HG03378 (cell line): ENCODE measurements around the gene CNBP.
A peak's percentile ranks its signal among the peaks of the same experiment; 100 is the strongest.

ENCODE experiments used
- ATAC-seq: cut with Tn5 transposase; IDR thresholded peaks from one replicate; pipeline ENCODE4 v1.9.1; 2021; ENCODE audit warnings: mild to moderate bottlenecking, moderate library complexity; ENCODE audit not compliant: unreplicated experiment

Gene CNBP

GRCh38 chr3:129132097-129132866 lies 51.4 kb downstream of the CNBP start:
- no peak for ATAC-seq

- no peak for ATAC-seq
Measured at GRCh38 chr3:129131465-129132088, 52.1 kb downstream of the CNBP start.

- ATAC-seq: no peak
Measured at GRCh38 chr3:129130291-129130813, 53.3 kb downstream of the CNBP start.

GRCh38 chr3:129128357-129129155 lies 55.1 kb downstream of the CNBP start:
- no peak for ATAC-seq

GRCh38 chr3:129126726-129127280 lies 56.9 kb downstream of the CNBP start:
- no peak for ATAC-seq

GRCh38 chr3:129123314-129124060 lies 60.2 kb downstream of the CNBP start:
- no peak for ATAC-seq

GRCh38 chr3:129122412-129123011 lies 61.2 kb downstream of the CNBP start:
- ATAC-seq: no peak

GRCh38 chr3:129121792-129122411 lies 61.8 kb downstream of the CNBP start, which contains the start of gene RAB43:
Gene RAB43, minus strand, starts transcription at chr3:129121804. Its CDS starts 315 bp downstream, at chr3:129121489.
- ATAC-seq: no peak

- ATAC-seq: no peak
Measured at GRCh38 chr3:129121016-129121791, 62.5 kb downstream of the CNBP start.

GRCh38 chr3:129120254-129121004 lies 63.3 kb downstream of the CNBP start:
- peak; percentile 77 for ATAC-seq

- no peak for ATAC-seq
Measured at GRCh38 chr3:129119365-129120100, 64.2 kb downstream of the CNBP start.

- no peak for ATAC-seq
Measured at GRCh38 chr3:129118745-129119144, 65.0 kb downstream of the CNBP start.
